ENCODE measurements around the gene MAPK1IP1L. TPM values are rescaled to one million over a fixed set of nuclear protein-coding genes. Genes with fewer than 3 reads are reported as not detected.

Gene MAPK1IP1L
- total and polyA plus RNA-seq, 2 of the 13 experiments (the other 11 are each of a cell fraction or from before 2014, with no cell fraction given) = 27.8 to 68.4 TPM

- TF ChIP-seq RFX5 (IDR thresholded peaks at IDR 0.05; ENCODE audit: low read depth, low read length) (0 out of 2 replicates have a peak, but pooled peaks have one; percentile 5), ZNF224 (CRISPR knock-in tag; IDR thresholded peaks at IDR 0.05) (0 out of 2 replicates have a peak, but pooled peaks have one; percentile 22), LRRFIP1 (CRISPR knock-in tag; conservative IDR thresholded peaks at IDR 0.05) (no peak), ZBTB1 (CRISPR knock-in tag; IDR thresholded peaks at IDR 0.05; ENCODE audit: borderline replicate concordance) (no peak), ARID2 (CRISPR knock-in tag; IDR thresholded peaks at IDR 0.05; ENCODE audit: borderline replicate concordance) (peak; percentile 78; the same call in 1 of the 2 replicates), CBFB (CRISPR knock-in tag; IDR thresholded peaks at IDR 0.05) (peak; percentile 86), ZBTB3 (CRISPR knock-in tag; IDR thresholded peaks at IDR 0.05; ENCODE audit: borderline replicate concordance, low read depth) (peak; percentile 92; the same call in 1 of the 2 replicates), ZNF619 (CRISPR knock-in tag; IDR thresholded peaks at IDR 0.05) (0 out of 2 replicates have a peak, but pooled peaks have one; percentile 69), AHR (CRISPR knock-in tag; IDR thresholded peaks at IDR 0.05) (peak; percentile 90), NFIC (IDR thresholded peaks at IDR 0.05; ENCODE audit: low read length) (no peak; the same call in 1 of the 2 replicates)
- TF ChIP-seq, protein P1, sequence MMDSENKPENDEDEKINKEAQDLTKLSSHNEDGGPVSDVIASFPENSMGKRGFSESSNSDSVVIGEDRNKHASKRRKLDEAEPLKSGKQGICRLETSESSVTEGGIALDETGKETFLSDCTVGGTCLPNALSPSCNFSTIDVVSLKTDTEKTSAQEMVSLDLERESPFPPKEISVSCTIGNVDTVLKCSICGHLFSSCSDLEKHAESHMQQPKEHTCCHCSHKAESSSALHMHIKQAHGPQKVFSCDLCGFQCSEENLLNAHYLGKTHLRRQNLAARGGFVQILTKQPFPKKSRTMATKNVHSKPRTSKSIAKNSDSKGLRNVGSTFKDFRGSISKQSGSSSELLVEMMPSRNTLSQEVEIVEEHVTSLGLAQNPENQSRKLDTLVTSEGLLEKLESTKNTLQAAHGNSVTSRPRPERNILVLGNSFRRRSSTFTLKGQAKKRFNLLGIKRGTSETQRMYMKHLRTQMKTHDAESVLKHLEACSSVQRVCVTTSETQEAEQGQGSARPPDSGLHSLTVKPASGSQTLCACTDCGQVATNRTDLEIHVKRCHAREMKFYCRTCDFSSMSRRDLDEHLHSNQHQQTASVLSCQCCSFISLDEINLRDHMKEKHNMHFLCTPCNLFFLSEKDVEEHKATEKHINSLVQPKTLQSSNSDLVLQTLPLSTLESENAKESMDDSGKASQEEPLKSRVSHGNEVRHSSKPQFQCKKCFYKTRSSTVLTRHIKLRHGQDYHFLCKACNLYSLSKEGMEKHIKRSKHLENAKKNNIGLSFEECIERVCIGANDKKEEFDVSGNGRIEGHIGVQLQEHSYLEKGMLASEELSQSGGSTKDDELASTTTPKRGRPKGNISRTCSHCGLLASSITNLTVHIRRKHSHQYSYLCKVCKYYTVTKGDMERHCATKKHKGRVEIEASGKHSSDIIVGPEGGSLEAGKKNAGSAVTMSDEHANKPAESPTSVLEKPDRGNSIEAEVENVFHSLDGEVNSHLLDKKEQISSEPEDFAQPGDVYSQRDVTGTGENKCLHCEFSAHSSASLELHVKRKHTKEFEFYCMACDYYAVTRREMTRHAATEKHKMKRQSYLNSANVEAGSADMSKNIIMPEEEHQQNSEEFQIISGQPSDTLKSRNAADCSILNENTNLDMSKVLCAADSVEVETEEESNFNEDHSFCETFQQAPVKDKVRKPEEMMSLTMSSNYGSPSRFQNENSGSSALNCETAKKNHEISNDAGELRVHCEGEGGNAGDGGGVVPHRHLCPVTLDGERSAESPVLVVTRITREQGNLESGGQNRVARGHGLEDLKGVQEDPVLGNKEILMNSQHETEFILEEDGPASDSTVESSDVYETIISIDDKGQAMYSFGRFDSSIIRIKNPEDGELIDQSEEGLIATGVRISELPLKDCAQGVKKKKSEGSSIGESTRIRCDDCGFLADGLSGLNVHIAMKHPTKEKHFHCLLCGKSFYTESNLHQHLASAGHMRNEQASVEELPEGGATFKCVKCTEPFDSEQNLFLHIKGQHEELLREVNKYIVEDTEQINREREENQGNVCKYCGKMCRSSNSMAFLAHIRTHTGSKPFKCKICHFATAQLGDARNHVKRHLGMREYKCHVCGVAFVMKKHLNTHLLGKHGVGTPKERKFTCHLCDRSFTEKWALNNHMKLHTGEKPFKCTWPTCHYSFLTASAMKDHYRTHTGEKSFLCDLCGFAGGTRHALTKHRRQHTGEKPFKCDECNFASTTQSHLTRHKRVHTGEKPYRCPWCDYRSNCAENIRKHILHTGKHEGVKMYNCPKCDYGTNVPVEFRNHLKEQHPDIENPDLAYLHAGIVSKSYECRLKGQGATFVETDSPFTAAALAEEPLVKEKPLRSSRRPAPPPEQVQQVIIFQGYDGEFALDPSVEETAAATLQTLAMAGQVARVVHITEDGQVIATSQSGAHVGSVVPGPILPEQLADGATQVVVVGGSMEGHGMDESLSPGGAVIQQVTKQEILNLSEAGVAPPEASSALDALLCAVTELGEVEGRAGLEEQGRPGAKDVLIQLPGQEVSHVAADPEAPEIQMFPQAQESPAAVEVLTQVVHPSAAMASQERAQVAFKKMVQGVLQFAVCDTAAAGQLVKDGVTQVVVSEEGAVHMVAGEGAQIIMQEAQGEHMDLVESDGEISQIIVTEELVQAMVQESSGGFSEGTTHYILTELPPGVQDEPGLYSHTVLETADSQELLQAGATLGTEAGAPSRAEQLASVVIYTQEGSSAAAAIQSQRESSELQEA (CRISPR knock-in tag; IDR thresholded peaks at IDR 0.05; ENCODE audit: not compliant biosample characterization) = no peak
- TF ChIP-seq, protein P2, sequence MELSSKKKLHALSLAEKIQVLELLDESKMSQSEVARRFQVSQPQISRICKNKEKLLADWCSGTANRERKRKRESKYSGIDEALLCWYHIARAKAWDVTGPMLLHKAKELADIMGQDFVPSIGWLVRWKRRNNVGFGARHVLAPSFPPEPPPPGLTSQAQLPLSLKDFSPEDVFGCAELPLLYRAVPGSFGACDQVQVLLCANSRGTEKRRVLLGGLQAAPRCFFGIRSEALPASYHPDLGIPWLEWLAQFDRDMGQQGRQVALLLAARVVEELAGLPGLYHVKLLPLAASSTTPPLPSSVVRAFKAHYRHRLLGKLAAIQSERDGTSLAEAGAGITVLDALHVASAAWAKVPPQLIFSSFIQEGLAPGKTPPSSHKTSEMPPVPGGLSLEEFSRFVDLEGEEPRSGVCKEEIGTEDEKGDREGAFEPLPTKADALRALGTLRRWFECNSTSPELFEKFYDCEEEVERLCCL (CRISPR knock-in tag; IDR thresholded peaks at IDR 0.05; ENCODE audit: borderline replicate concordance) = no peak
- TF ChIP-seq, protein P3, sequence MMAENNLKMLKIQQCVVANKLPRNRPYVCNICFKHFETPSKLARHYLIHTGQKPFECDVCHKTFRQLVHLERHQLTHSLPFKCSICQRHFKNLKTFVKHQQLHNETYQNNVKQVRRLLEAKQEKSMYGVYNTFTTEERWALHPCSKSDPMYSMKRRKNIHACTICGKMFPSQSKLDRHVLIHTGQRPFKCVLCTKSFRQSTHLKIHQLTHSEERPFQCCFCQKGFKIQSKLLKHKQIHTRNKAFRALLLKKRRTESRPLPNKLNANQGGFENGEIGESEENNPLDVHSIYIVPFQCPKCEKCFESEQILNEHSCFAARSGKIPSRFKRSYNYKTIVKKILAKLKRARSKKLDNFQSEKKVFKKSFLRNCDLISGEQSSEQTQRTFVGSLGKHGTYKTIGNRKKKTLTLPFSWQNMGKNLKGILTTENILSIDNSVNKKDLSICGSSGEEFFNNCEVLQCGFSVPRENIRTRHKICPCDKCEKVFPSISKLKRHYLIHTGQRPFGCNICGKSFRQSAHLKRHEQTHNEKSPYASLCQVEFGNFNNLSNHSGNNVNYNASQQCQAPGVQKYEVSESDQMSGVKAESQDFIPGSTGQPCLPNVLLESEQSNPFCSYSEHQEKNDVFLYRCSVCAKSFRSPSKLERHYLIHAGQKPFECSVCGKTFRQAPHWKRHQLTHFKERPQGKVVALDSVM (CRISPR knock-in tag; IDR thresholded peaks at IDR 0.05) = peak; percentile 61
Measured at GRCh38 chr14:55051423-55052268, at the start of gene MAPK1IP1L (continued).

Measured in HepG2 (cell line).